Medulla oblongata (tissue), 1 donor: ENCODE data around the gene KDM2A.

Experiments used
- DNase-seq: peaks from one replicate; pipeline ENCODE4 v3.0.0-alpha.2; 2015; ENCODE audit errors: extremely low spot score

Gene KDM2A

DNA sequence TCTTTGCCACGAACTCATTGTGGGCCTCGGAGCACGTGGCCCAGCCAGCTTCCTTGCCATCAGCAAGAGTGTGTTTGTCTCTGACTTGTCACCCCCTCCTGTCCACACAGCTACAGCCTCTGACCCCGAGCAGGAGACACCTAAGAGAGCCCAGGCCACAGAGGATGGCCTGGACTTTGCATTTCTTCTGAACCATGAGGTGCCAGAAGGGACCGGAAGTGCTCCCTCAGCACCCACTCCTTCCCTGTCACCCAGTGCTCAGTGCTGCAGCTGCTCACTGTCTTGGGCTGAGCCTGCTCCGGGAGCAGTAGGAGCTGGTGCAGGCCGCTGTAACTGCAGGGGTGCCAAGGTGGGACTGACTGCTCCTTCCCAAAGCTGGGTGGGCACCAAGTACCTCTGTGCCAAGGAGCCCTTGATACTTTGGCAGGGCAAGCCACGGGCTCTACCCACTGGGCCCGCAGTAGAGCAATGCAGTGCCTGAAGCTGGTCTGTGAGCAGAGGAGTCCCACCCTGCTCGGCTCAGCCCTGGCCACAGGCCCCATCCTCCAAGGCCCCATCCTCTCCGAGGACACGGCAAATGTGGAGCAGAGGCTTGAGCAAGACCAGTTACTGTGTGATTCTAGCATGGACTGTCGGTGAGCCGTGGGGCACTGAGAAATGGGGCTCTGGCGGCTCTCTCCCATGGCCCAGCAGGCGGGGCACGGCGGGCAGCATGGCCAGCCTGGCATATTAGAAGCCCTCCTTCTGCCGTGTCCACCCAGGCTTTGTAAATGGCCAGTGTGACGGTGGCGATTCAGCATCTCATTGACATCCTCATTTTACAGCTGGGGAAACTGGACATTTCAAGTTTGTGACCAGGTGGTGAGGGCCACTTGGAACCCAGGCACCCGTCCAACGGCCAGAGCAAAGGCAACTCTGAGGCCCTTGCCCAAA is 153.5 kb downstream of the KDM2A start:
- DNase-seq = no peak

DNA sequence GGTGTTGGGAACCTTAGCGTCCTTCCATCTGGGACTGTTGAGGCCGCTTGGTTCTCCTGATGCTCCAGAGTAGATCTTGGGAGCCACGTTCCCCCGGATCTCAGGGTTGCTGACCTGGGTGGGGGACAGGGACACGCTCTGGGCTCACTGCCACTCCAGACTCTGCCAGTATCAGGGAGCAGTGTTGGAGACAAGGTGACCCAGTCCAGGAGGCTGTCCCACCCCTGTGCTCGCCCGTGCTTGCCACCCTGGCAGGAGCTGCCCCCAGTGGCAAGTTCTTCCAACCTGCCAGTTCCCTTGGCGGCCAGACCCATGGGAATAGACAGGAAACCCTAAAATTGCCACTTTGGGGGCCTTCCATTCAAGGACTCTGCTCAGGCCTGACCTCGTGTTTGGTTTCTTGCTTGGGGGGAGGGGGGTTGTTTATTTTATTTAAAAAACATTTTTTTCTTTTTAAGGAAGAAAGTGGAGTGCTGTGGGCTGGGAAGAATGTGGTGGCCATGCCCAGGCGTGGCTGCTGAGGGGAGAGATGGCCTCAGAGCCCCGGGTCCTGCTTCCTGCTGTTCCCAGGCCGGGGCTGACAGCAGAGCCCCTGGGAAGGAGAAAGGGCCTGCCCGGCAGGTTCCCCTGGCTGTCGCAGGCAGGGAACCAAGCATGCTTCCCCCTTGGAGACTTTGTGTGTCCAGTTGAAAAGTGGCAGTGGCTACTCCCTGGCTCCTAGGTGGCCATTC is 154.4 kb downstream of the KDM2A start:
- DNase-seq = no peak

DNA sequence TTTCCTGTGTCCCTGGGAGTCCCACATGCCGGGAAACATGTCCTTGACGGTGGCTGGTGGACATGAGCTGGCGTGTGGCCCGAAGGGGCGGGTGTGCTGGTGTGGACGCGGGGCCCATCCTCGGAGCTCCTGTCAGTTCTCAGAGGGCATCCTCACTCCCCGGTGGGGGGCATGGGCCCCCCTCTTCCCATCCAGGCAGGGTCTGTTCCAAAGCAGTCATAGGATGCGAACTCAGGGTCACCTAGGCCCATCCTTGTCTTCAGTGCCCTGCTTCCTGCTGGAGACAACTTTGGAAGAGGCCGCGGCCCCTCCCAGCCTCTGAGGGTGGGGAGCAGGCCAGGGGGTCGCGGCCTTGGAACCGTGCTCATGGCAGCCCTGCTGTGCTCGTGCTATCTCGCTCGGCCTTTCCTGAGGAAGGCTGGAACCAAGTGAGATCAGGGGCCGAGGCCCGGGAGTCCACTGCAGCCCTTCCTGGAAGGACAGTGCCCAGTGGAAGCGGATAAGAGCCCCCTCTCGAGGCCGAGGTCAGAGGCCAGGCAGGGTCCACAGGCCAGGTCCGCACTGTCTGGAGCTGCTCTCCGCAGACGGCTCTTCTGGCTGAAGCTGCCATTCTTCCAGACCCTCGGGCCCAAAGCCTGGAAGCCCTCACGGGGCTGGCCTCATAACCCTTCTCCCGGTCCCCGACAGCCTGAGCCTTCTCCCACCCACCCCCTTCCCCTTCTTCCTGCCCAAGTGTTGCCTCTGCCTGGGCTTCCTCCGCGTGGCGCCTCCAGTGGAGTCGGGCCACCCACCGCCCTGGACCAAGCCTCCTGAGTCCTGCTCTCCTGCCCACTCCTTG is 155.9 kb downstream of the KDM2A start:
- DNase-seq = no peak

DNA sequence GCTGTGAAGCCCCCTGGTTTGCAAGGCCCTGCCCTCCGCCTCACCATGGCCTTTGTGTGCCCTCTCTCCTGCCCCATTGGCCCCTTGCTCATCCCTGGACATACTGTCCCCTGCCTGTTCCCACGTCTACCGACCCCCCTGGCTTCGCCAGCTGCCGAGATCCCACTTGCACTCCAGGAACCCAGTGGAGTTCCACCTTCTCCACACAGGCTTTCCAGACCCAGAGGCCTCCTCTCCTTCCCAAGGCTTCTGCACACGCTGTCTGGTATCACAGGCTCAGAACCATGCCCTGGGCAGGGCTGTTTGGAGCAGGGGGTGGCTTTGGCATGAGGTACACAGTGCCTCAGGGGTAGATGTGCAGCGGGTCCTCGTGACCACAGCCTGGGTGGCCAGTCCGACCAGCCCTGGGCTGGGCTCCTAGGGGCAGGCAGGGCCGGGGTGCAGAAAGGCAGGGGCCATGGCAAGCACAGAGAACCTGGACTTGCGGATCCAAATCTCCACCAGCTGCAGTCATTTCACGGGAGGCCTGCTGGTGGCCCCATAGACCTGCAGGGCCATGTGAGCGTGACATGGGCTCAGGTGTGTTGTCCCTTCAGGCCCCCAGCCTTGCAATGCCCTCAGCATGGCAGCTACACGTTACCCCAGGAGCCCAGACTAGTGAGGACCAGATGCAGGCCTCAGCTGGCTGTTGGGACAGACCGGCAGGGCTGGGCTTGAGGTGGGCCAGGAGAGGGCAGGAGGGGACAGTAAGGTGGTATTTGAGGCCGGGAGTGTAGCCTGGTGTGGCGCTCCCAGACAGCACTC is 156.7 kb downstream of the KDM2A start:
- DNase-seq = no peak

DNA sequence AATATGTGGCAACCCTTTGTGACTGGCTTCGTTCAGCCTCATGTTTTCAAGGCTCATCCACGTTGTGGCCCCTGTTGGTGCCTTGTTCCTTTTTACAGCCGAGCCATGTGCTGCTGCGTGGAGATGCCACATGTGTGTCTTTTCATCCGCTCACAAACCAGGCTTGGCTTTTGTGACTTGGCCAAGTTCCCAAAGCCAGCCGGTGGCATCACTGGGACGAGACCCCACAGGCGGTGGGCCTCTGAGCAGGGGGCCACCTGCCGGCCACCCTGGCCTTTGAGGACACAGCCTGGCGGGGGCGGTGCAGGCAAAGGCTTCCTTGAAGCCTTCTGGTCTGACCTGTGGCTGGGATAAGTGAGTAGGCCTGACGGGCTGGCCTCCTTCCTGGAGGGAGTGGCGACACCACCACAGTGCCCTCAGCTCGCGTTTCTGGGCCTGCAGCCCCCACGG is 157.7 kb downstream of the KDM2A start:
- DNase-seq = no peak

DNA sequence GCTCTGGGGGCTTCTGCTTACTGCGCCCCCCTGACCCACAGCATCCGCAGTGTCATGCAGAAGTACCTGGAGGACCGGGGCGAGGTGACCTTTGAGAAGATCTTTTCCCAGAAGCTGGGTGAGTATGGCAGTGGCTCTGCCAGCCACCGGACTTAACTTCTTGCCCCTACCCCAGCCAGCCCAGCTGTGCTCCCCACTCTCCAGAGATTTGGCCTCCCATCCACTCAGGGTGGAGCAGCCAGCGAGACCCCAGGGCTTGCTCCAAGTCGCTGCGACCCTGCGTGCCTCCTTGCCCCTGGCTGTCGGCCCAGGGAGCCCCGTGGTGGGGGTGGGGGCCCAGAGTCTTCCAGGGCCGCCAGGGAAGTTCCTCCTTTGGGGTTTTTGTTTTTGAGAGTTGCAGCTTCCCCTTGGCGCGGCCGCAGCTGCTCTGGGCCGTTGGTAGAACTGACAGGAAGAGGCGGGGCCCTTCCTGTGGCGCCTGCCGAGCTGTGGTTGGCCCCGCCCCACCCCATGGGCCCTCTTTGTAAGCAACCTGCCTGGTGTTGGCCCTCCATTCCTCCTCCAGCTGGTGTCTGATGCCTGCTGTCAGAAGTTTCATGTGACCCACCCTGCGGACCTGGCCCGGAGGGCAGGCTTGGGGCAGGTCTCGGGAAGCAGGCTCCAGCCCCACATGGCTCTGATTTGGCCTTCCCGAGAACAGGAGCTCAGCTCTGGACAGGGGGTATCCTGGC is 158.3 kb downstream of the KDM2A start:
- DNase-seq = peak; percentile 86

DNA sequence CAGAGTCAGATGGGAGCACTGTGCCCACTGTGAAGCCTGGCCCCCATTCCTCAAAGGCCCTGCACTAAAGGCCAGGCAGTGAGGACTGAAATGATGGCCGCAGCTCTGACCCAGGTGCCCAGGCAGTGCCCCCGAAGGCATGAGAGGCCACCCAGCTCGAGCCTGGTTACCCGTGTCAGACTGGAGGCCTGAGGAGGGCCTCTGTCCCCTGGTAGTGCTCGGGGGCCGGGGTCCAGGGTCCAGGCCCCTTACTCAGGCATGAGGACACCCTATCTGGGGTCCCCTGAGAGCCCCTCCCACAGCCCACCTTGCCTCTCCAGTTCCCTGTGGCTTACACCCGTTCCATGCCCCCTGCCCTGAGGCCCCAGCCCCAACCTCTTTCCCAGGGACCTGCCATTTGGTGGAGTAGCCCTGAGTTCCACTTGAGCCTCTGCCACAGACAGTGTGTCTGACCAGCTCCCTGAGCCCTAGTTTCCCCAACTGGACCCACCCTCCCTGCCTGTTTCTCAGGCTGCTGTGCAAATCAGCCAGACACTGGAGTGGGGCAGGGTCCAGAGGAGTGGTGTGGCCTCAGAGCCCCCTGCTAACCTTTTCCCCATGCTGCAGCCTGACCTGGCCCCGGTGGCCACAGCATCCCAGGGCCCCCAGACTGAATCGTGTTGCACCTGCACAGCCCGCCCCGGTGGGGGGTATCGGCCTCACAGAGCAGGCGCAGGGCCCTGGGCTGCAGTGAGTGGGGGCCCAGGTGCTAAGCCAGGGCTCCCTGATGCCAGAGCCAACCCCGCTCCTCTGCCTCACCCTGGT is 159.3 kb downstream of the KDM2A start:
- DNase-seq = no peak

DNA sequence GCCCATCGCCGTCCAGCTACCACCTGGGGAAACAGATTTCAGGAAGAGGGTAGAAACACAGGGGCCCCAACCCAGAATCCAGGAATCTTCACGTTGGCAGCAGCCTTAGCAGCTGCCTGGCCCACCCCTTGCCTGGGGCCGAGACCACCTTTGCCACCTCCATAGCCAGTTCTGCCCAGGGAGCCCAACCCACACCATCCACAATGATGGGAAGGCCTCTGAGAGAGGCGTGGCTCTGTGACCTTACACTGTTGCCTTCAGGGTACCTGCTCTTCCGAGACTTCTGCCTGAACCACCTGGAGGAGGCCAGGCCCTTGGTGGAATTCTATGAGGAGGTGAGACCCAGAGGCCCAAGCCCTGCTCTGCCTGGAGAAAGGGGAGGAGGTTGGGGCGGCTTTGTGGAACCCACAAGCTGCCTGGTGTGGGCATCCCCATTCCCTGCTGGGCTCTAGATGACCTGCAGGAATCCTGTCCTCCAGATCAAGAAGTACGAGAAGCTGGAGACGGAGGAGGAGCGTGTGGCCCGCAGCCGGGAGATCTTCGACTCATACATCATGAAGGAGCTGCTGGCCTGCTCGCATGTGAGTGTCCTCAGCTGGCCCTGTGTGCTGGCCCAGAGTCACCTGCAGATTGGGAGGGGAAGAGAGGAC is 160.0 kb downstream of the KDM2A start:
- DNase-seq = no peak

DNA sequence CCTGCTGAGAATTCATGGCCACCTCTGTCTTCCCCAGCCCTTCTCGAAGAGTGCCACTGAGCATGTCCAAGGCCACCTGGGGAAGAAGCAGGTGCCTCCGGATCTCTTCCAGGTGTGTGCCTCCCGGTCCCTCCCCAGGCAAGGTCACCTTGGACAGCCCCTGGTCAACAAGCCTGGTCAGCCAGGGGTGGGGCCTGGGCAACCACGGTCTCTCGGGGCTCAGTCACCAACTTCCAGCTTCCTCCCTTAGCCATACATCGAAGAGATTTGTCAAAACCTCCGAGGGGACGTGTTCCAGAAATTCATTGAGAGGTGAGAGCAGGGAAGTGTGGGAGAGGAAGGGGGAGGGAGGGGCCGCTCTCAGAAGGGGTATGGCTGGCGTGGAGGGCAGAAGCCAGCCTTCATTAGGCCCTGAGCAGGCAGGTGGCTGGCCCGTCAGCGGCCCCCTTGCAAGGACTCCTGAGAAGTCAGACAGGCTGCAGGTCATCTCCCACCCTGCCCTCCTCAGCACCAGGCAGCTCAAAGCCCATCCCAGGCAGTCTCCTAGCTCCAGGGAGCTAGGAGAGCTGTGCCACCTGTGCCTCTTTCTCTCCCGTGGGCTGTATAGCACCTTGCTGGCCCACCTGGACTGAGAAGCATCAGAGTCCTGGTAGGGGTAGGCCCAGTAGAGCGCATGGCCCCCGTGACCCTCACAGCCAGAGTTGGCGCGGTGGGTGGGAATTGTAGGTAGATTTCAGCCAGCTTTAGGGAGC is 160.7 kb downstream of the KDM2A start:
- DNase-seq = no peak

DNA sequence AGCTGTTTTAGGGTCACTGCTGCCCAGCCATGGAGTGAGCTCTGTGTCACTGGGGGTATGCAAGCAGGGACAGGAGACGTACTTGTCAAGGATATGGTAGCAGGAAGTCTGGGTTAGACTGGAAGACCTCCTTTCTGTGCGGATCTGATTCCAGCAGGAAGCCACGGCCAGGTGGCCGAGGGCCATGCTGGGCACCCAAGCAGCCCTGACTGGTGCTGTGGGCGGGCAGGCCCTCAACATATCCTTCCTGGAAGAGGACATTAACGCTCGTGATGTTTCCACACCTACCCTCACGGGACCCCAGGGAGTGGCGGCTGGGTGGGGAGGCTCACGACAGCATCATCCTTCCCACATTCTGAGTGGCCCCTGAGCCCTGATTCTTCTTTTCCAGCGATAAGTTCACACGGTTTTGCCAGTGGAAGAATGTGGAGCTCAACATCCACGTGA is 161.3 kb downstream of the KDM2A start:
- no peak for DNase-seq

DNA sequence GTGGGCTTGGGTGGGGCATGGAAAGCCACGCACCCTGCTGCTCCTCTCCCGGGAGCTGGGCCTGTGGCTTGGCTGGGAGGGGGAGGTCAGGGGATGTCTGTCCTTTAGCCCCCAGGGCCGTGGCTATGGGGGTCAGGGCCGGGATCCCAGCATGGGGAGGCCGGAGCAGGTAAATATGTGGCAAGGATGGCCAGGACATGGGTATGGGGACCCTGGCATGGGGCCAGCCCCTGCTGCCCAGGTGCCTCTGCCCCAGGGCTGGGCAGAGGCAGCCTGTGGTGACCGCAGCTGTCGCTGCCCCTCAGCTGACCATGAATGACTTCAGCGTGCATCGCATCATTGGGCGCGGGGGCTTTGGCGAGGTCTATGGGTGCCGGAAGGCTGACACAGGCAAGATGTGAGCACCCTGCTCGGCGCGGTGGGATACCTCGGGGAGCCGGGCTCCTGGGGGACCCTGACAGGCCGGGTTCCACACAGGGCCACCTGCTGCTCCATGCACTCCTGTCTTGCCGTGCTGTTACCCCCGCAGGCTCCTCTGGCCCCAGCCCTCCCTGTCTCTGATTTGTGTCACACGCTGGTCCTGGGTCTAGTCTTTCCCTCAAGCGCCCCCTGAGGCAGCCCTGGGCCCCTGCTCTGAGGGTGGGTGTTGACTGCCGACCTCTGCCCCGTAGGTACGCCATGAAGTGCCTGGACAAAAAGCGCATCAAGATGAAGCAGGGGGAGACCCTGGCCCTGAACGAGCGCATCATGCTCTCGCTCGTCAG is 161.9 kb downstream of the KDM2A start:
- DNase-seq = no peak

DNA sequence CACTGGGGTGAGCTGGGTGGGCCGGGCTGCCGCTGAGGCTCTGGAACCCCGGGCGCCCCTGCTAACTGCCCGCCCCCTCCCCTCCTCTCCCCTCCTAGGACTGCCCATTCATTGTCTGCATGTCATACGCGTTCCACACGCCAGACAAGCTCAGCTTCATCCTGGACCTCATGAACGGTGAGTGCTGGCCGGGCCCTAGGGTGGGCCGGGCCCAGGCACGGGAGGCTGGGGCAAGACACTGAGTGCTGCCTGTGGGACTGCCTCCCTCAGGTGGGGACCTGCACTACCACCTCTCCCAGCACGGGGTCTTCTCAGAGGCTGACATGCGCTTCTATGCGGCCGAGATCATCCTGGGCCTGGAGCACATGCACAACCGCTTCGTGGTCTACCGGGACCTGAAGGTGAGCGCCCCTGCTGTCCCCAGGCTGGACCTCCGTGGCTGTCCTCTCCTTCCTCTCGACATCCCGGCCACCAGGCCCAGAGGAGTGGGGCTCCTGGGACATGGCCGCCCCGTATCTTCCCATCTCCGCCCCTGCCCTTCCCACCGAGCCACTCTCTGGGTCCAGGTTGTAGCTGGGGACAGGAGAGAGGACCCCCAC is 162.6 kb downstream of the KDM2A start:
- DNase-seq = no peak

DNA sequence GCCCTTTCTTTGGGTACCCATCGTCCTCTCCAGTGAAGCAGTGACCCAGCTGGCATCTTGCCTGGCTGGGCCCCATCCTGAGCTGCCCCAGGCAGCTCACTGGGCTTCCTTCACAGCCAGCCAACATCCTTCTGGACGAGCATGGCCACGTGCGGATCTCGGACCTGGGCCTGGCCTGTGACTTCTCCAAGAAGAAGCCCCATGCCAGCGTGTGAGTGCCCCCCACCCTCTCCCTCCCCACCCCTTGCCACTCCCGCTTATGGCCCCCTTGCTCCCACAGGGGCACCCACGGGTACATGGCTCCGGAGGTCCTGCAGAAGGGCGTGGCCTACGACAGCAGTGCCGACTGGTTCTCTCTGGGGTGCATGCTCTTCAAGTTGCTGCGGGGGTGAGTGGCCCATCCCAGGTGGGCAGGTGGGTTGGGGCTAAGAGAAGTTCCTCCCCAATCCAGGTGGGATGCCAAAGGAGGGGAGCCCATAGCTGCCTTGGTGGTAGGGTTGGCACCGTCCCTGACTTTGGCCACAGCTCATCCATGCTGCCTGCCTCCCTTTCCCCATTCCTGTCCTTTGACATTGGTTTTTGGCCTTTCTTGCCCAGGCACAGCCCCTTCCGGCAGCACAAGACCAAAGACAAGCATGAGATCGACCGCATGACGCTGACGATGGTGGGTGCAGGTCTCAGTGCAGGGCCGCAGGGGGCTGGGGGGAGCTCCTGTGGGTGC is 163.3 kb downstream of the KDM2A start:
- DNase-seq = no peak

DNA sequence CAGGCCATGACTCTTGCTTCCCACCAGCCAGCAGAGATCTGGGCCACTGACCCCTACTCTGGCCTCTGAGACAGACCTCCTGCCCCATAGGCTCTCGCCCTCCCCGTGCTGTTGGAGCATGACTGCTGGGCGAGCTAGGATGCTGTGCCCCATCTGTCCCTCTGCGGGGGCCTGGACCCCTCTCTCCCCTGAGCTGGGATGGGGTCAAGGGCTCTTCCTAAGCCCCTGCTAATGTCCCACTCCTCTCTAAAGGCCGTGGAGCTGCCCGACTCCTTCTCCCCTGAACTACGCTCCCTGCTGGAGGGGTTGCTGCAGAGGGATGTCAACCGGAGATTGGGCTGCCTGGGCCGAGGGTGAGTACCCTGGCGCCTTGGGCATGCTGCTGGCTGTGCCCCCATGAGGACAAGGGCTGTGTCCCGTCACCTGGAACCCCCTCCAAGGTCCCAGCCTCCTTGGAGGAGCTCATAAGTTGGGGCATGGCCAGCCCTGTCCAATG is 163.9 kb downstream of the KDM2A start:
- DNase-seq = no peak

DNA sequence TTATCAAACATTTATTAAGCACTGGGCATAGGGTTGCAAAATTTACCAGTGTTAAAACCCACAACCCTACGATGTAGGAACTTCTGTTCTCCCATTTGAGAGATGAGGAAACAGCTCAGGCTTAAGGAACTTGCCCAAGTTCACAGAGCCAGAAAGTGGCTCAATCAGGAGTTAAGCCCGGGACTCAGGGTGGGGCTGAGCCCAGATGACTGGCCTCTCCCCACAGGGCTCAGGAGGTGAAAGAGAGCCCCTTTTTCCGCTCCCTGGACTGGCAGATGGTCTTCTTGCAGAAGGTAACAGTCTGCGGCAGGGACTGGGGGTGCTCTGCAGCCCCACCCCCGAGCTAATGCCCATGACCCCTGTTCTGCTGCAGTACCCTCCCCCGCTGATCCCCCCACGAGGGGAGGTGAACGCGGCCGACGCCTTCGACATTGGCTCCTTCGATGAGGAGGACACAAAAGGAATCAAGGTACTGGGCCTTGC is 164.5 kb downstream of the KDM2A start:
- no peak for DNase-seq
